Measurements from ENCODE around the gene CD82. TPM values are rescaled to one million over a fixed set of nuclear protein-coding genes. Genes with fewer than 3 reads are reported as not detected.

Gene CD82
- total RNA-seq, 1 donor, result 23.2 TPM

DNA sequence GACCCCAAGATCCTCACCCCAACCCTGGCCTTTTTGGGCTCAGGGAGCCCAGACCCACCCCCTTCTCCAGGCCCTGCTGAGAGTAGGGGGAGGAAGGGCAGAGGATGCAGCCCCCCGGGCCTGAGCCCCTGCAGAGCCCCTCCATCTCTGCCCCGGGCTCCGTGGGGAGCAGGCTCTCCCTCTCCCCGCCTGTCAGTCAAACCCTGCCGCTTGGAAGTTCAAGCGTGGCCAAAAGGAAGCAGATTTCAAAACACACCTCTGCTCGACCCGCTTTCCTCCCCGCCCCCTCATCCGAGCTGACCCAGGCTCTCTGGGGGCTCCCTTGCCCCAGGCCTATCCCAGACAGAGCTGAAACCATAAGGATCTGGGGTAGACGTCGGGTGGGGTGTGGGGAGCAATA lies 39.0 kb upstream of the CD82 start:
- no peak overlapping the region for H3K4me2 ChIP-seq (ENCODE audit: insufficient read depth, low read length)
- H2AFZ ChIP-seq (ENCODE audit: low read length), result no peak overlapping the region
- no peaks in the 10 kb centered on the region for H3K36me3 ChIP-seq (ENCODE audit: insufficient read depth, low read length)
- no peak for DNase-seq (ENCODE audit: insufficient read length, low spot score, missing footprints)
- H3K27ac ChIP-seq (ENCODE audit: low read depth, low read length), result no peak overlapping the region
- no peaks in the 10 kb centered on the region for H3K79me2 ChIP-seq (ENCODE audit: insufficient read depth, low read length)
- no peak overlapping the region for H3K4me3 ChIP-seq (ENCODE audit: insufficient read depth, low read length)
- no peaks in the 10 kb centered on the region for H3K9me3 ChIP-seq (ENCODE audit: low read depth, low read length)
- H3K27me3 ChIP-seq (ENCODE audit: insufficient read depth, low read length), result peaks cover 13% of the 10 kb centered on the region
- H4K20me1 ChIP-seq (ENCODE audit: insufficient read depth, low read length), result no peaks in the 10 kb centered on the region
- TF ChIP-seq, protein P1, sequence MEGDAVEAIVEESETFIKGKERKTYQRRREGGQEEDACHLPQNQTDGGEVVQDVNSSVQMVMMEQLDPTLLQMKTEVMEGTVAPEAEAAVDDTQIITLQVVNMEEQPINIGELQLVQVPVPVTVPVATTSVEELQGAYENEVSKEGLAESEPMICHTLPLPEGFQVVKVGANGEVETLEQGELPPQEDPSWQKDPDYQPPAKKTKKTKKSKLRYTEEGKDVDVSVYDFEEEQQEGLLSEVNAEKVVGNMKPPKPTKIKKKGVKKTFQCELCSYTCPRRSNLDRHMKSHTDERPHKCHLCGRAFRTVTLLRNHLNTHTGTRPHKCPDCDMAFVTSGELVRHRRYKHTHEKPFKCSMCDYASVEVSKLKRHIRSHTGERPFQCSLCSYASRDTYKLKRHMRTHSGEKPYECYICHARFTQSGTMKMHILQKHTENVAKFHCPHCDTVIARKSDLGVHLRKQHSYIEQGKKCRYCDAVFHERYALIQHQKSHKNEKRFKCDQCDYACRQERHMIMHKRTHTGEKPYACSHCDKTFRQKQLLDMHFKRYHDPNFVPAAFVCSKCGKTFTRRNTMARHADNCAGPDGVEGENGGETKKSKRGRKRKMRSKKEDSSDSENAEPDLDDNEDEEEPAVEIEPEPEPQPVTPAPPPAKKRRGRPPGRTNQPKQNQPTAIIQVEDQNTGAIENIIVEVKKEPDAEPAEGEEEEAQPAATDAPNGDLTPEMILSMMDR (IDR thresholded peaks at IDR 0.05; ENCODE audit: extremely low read depth, low read depth, low read length), result no peak
- peaks cover 12% of the 10 kb centered on the region for H3K4me1 ChIP-seq (ENCODE audit: insufficient read depth, low read length)

DNA sequence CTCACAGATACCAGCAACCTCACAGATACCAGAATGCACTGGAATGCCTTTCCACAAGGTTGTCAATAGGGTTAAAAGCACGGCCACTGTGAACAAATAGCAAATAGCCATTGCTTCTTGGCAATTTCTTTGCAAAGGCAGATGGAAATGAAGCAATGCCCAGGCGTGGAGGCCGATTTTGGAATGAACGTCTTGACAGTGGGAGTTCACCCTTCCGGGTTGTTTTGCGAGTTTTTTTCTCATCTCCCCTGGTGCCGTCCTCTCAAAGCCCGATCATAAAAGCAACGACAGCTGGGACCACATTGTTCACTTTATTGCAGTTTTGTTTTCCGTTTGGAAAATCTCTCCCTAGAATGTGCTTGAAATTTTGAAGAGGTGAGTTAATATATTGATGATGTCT lies 38.0 kb upstream of the CD82 start:
- TF ChIP-seq, protein P1 (IDR thresholded peaks at IDR 0.05; ENCODE audit: extremely low read depth, low read depth, low read length), result no peak

DNA sequence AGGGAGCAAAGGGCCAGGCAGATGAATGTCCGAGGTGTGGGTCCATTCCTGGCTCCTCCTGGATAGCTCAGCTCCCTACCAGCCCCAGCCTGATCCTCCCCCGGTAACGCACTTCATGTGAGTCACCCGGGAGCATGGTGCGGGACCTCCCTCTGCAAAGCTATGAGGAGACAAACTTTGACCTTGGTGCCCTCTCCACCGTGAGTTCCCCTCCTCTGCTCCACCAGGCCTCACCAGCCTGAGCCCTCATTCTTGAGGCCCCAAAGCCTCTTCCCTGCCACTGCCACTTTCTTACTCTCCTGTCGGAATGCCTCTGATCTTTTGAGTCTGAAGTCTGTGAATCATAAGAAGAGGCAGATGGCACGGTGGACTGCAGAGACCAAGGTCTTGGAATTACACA lies 37.4 kb upstream of the CD82 start:
- no peak overlapping the region for H2AFZ ChIP-seq (ENCODE audit: low read length)
- no peaks in the 10 kb centered on the region for H3K9me3 ChIP-seq (ENCODE audit: low read depth, low read length)
- H3K4me2 ChIP-seq (ENCODE audit: insufficient read depth, low read length), result no peak overlapping the region
- DNase-seq (ENCODE audit: insufficient read length, low spot score, missing footprints), result peak; percentile 88
- TF ChIP-seq, protein P1 (IDR thresholded peaks at IDR 0.05; ENCODE audit: extremely low read depth, low read depth, low read length), result no peak
- peaks cover 6% of the 10 kb centered on the region for H3K27me3 ChIP-seq (ENCODE audit: insufficient read depth, low read length)
- no peak overlapping the region for H3K27ac ChIP-seq (ENCODE audit: low read depth, low read length)
- no peaks in the 10 kb centered on the region for H4K20me1 ChIP-seq (ENCODE audit: insufficient read depth, low read length)
- no peaks in the 10 kb centered on the region for H3K79me2 ChIP-seq (ENCODE audit: insufficient read depth, low read length)
- H3K4me1 ChIP-seq (ENCODE audit: insufficient read depth, low read length), result peaks cover 12% of the 10 kb centered on the region
- no peak overlapping the region for H3K4me3 ChIP-seq (ENCODE audit: insufficient read depth, low read length)
- no peaks in the 10 kb centered on the region for H3K36me3 ChIP-seq (ENCODE audit: insufficient read depth, low read length)

More for the DNA sequence above, 38.0 kb upstream of the CD82 start:
- Histone ChIP-seq H3K27ac (ENCODE audit: low read depth, low read length) (no peak overlapping the region), H3K79me2 (ENCODE audit: insufficient read depth, low read length) (no peaks in the 10 kb centered on the region), H3K9me3 (ENCODE audit: low read depth, low read length) (no peaks in the 10 kb centered on the region), H3K4me2 (ENCODE audit: insufficient read depth, low read length) (no peak overlapping the region), H3K36me3 (ENCODE audit: insufficient read depth, low read length) (no peaks in the 10 kb centered on the region), H3K27me3 (ENCODE audit: insufficient read depth, low read length) (peaks cover 6% of the 10 kb centered on the region), H4K20me1 (ENCODE audit: insufficient read depth, low read length) (no peaks in the 10 kb centered on the region), H3K4me3 (ENCODE audit: insufficient read depth, low read length) (no peak overlapping the region), H3K4me1 (ENCODE audit: insufficient read depth, low read length) (peaks cover 12% of the 10 kb centered on the region), H2AFZ (ENCODE audit: low read length) (no peak overlapping the region)
- no peak for DNase-seq (ENCODE audit: insufficient read length, low spot score, missing footprints)

DNA sequence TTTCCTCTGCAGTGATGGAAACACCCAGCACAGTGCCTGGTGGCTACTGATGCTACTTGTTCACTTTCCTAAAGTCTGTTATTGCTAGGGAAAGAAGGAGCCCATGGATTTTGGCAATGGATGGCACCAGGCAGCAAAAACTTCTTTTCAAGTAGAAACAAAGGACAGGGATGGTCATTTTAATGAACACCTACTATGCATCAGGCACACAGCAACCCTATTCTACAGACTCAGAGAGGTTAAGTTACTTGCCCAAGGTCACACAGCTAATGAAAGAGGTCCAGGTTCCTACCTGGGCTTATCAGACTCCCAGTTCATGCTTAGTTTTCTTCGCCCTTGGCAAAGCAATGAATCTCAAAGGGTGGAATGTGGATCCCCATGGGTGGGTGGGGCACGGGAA lies 36.9 kb upstream of the CD82 start:
- no peak for DNase-seq (ENCODE audit: insufficient read length, low spot score, missing footprints)
- Histone ChIP-seq H2AFZ (ENCODE audit: low read length) (no peak overlapping the region), H3K4me2 (ENCODE audit: insufficient read depth, low read length) (no peak overlapping the region), H3K36me3 (ENCODE audit: insufficient read depth, low read length) (no peaks in the 10 kb centered on the region), H3K27ac (ENCODE audit: low read depth, low read length) (no peak overlapping the region), H3K4me3 (ENCODE audit: insufficient read depth, low read length) (no peak overlapping the region), H3K4me1 (ENCODE audit: insufficient read depth, low read length) (peaks cover 12% of the 10 kb centered on the region), H3K27me3 (ENCODE audit: insufficient read depth, low read length) (peaks cover 6% of the 10 kb centered on the region), H4K20me1 (ENCODE audit: insufficient read depth, low read length) (no peaks in the 10 kb centered on the region), H3K79me2 (ENCODE audit: insufficient read depth, low read length) (no peaks in the 10 kb centered on the region), H3K9me3 (ENCODE audit: low read depth, low read length) (no peaks in the 10 kb centered on the region)
- TF ChIP-seq, protein P1 (IDR thresholded peaks at IDR 0.05; ENCODE audit: extremely low read depth, low read depth, low read length), result no peak
